EH (cell line): ENCODE data around the gene PPP1R13L.

ENCODE experiments used
- DNase-seq: peaks from one replicate; pipeline ENCODE4 v3.0.0-alpha.2; 2015; ENCODE audit warnings: low read depth

PPP1R13L gene

GRCh38 chr19:45368127-45368526, 36.7 kb downstream of the PPP1R13L start:
- no peak for DNase-seq

- DNase-seq: no peak
Observed at GRCh38 chr19:45364696-45365095, 40.2 kb downstream of the PPP1R13L start.

GRCh38 chr19:45363861-45364459, 40.9 kb downstream of the PPP1R13L start:
- DNase-seq: no peak

- DNase-seq: no peak
Observed at GRCh38 chr19:45362291-45362690, 42.6 kb downstream of the PPP1R13L start.

- DNase-seq: no peak
Observed at GRCh38 chr19:45361608-45362007, 43.3 kb downstream of the PPP1R13L start.

GRCh38 chr19:45358213-45358792, 46.6 kb downstream of the PPP1R13L start:
- no peak for DNase-seq

GRCh38 chr19:45357445-45357783, 47.5 kb downstream of the PPP1R13L start:
- DNase-seq: no peak

GRCh38 chr19:45356760-45357444, 48.0 kb downstream of the PPP1R13L start:
- DNase-seq: no peak

- DNase-seq: no peak
Observed at GRCh38 chr19:45355910-45356309, 49.0 kb downstream of the PPP1R13L start.

- DNase-seq: no peak
Observed at GRCh38 chr19:45355402-45355801, 49.5 kb downstream of the PPP1R13L start.

GRCh38 chr19:45354241-45354842, 50.5 kb downstream of the PPP1R13L start:
- no peak for DNase-seq

- DNase-seq: no peak
Observed at GRCh38 chr19:45352914-45353796, 51.7 kb downstream of the PPP1R13L start.

- no peak for DNase-seq
Observed at GRCh38 chr19:45352471-45352870, 52.4 kb downstream of the PPP1R13L start.

- no peak for DNase-seq
Observed at GRCh38 chr19:45352062-45352461, 52.8 kb downstream of the PPP1R13L start.

GRCh38 chr19:45351401-45351952, 53.4 kb downstream of the PPP1R13L start:
- DNase-seq: no peak

GRCh38 chr19:45350477-45351058, 54.3 kb downstream of the PPP1R13L start:
- no peak for DNase-seq

GRCh38 chr19:45349430-45349941, 55.4 kb downstream of the PPP1R13L start:
- DNase-seq: no peak

GRCh38 chr19:45349126-45349415, 55.8 kb downstream of the PPP1R13L start:
- DNase-seq: no peak

- no peak for DNase-seq
Observed at GRCh38 chr19:45348367-45349125, 56.3 kb downstream of the PPP1R13L start.

GRCh38 chr19:45347570-45348366, 57.1 kb downstream of the PPP1R13L start:
- no peak for DNase-seq
